ENCODE data around the gene SMIM10.
"Not testable (repeated sequence)": the region's sequence is repeated elsewhere in the genome, so short reads cannot be mapped to it uniquely, and the experiment has no call there.

SMIM10 gene

DNA sequence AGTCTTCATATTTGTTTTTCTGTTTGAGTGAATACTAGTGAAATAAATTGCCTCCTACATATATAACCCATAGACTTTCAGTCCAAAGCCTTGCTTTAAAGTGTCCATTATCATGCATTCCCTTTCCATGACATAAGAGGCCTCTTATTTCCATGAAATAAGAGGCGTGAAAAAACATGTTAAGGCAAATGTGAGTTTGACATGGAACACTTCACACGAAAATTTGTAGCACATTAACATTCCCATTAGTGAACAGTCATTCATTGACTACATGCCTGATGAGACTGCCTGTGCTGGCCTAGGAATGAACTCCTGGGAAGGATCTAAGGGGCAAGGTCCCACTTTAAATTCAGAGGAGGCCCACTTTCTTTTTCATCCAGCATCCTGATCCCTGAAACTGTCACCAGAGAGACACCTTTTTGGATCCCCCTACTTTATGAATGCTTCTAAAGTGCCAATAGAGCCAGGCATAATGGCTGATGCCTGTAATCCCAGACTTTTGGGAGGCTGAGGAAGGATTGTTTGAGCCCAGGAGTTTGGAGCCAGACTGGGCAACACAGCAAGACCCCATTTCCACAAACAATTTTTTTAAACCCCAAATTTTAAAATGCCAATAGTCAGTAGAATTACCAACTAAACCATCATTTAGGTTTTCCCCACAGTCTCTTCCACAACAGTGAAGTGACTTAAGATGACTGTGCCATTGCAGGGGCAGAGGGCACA, 24.9 kb downstream of the SMIM10 start:
- no peak for DNase-seq

DNA sequence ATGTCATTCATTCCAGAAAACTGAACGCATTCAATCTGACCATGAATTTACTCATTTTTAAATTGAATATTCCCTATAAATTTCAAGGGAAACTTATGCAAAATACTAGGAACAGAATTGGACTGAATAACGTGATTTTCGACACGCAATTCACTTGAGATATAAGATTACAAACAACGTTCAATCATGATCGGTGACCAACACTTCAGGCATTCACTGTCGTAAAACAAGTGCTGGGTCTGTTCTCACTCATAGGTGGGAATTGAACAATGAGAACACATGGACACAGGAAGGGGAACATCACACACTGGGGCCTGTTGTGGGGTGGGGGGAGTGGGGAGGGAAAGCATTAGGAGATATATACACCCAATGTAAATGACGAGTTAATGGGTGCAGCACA, 29.1 kb downstream of the SMIM10 start:
- not testable (repeated sequence) for DNase-seq

- not testable (repeated sequence) for DNase-seq
These were observed 33.0 kb downstream of the SMIM10 start for GRCh38 chrX:135023791-135024190.

GRCh38 chrX:135024526-135024925, 33.7 kb downstream of the SMIM10 start:
- no peak for DNase-seq

GRCh38 chrX:135030207-135030963, 39.6 kb downstream of the SMIM10 start:
- DNase-seq = not testable (repeated sequence)

DNA sequence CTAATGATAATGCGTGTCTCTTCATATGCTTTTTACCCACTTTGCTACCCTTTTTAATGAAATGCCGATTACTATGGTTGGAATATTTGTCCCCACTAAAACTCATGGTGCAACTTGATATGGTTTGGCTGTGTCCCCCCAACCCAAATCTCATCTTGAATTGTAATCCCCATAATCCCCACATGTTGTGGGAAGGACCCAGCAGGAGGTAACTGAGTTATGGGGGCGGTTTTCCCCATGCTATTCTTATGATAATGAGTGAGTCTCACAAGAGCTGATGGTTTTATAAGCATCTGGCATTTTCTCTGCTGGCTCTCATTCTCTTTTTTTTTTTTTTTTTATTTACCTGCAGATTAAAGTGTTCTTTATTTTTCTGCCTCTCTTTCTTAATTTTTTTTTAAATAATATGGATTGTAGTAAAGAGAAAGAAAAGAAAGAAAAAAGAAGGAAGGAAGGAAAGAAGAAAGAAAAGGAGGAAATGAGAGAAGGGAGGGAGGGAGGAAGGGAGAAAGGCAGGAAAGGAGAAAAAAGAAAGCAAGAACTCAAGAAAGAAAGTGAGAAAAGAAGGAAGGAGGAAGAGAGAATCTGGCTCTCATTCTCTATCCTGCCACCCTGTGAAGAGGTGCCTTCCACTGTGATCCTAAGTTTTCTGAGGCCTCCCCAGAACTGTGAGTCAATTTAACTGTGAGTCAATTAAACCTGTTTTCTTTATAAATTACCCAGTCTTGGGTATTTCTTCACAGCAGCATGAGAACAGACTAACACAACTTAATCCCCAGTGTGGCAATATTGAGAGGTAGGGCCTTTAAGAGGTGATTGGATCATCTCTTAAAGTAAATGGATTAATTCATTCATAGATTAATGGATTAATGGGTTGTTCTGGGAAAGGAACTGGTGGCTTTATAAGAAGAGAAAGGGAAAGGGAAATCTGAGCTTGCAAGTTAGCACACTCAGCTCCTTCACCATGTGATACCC, 50.6 kb downstream of the SMIM10 start:
- DNase-seq = not testable (repeated sequence)
